ENCODE measurements around the gene THBD. TPM values are rescaled to one million over a fixed set of nuclear protein-coding genes. Genes with fewer than 3 reads are reported as not detected.

Gene THBD
- total RNA-seq, 4 donors from 2014 or later: 17.8 to 38.2 (median 26.8) TPM

DNA sequence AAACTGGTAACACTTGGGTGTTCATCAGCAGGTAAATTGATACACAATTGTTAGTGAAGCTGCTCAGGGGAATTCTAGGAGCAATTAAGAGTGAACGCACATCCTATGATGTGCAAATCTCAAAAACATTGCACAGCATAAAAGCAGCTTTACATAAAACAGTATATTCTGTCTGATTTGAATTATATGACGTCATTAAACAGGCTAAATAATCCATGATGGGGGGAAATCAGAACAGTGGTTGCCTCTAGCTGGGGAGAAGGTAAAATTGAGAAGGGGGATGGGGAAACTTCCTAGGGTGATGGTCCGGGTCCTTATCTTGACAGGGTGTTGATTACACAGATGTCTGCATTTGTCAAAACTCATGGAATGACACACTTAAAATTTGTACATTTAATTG, 17.3 kb upstream of the THBD start:
- TF ChIP-seq, protein P1, sequence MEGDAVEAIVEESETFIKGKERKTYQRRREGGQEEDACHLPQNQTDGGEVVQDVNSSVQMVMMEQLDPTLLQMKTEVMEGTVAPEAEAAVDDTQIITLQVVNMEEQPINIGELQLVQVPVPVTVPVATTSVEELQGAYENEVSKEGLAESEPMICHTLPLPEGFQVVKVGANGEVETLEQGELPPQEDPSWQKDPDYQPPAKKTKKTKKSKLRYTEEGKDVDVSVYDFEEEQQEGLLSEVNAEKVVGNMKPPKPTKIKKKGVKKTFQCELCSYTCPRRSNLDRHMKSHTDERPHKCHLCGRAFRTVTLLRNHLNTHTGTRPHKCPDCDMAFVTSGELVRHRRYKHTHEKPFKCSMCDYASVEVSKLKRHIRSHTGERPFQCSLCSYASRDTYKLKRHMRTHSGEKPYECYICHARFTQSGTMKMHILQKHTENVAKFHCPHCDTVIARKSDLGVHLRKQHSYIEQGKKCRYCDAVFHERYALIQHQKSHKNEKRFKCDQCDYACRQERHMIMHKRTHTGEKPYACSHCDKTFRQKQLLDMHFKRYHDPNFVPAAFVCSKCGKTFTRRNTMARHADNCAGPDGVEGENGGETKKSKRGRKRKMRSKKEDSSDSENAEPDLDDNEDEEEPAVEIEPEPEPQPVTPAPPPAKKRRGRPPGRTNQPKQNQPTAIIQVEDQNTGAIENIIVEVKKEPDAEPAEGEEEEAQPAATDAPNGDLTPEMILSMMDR (IDR thresholded peaks at IDR 0.05; ENCODE audit: low read depth): no peak

DNA sequence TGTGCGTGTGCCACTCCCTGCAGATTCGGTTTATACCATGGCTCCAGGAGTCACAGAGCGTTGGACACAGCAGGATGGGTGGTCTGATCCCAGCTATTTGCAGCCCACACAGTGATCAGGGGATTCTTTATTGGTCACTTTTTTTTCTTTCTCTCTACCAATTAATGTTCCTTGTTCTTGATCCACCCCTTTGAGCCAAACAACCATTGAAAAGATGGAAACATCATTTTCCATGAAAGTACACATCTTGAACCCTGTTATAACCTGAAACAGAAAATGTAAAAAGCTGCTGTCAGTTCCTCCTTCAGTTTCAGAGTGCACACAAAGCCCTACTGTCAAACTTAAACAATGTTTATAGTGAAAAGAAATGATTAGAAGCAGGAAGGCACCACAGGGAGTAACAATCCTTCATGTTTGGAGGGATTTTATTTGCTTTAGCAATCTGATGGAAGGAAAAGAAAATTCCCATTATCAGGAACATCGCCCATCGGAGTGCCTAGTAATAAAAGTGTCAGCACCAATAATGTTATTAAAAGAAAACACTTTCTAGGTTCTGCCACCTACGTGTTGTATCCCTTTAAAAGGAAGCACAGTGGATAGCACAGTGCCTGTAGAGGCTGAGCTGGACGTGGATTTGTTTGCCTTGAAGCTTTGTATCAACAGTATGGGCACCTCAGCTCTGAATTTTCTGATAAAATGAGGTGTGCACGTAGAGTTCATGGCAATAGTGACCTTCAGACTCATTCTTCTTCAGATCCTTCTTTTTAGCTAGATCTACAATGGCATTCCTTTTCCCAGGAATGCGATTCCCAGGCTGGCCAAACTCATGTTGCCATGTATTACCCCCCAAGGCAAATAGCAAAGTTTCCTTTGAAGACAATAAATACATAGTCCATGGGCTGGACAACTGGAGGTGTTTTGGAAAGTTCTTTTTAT, 16.1 kb upstream of the THBD start:
- TF ChIP-seq, protein P1 (IDR thresholded peaks at IDR 0.05; ENCODE audit: low read depth): no peak

DNA sequence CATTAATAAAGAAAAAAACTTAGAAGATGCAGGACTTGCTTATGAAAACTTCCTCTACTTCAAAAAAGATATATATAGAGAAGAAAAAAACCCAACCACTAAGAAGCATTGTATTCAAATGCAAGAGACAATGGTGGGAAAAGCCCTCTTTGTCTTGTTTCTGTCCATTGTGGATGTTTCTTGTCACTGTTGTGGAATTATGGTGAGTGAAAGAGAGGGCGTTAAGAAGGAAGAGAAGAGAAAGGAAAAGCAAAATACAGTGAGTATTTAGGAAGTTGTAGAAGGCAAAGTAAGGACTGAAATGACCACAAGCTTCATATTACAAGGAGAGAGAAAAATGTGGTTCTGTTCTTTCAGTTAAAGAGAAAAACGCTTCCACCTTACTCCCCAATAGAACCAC, 14.1 kb upstream of the THBD start:
- TF ChIP-seq, protein P1 (IDR thresholded peaks at IDR 0.05; ENCODE audit: low read depth): no peak

GRCh38 chr20:23063168-23063567, 13.7 kb upstream of the THBD start:
- TF ChIP-seq, protein P1 (IDR thresholded peaks at IDR 0.05; ENCODE audit: low read depth): no peak

DNA sequence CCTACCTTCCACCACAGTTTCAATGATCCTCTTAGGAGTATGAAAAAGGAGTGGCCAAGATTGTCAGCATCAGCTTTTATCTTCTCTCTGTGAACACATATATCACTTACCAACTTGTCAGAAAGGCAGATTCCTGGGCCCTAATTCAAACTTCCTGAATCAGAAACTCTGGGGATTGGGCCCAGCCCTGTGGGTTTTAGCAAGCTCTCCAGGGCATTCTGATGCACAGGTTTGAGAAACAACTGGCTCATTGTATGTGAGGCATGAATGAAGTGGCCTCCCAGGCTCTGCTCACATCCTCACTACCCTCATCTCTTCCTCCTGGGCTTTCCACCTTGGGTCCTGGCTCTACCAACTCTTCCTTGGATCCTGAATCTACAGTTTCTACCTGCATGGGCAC, 13.2 kb upstream of the THBD start:
- TF ChIP-seq, protein P1 (IDR thresholded peaks at IDR 0.05; ENCODE audit: low read depth): no peak

GRCh38 chr20:23061734-23062561, 12.5 kb upstream of the THBD start:
- TF ChIP-seq, protein P1 (IDR thresholded peaks at IDR 0.05; ENCODE audit: low read depth): no peak

- TF ChIP-seq, protein P1 (IDR thresholded peaks at IDR 0.05; ENCODE audit: low read depth): no peak
These were observed 11.8 kb upstream of the THBD start for GRCh38 chr20:23061262-23061661.
